Endothelial cell of umbilical vein (primary cell): ENCODE data around the gene NR2C2. TPM values are rescaled to one million over a fixed set of nuclear protein-coding genes. Genes with fewer than 3 reads are reported as not detected.

ENCODE experiments used
- BruUV-seq: library from RNA; stranded (reverse); fragments of 400-500 nt; replicated peaks from 2 replicates; lab custom pipeline; 2021; lab: Mats Ljungman, UMichigan
- CTCF ChIA-PET: fragments of 300-600, 350-600 bp; sonication (Branson Sonifier 250); formaldehyde crosslinking; loops from one replicate; lab custom pipeline; 2021; ENCODE audit warnings: antibody characterized with exemption, inconsistent platforms; lab: Charles Lee
- POLR2A ChIA-PET: fragments of 300-600, 350-600 bp; sonication (Branson Sonifier 250); formaldehyde crosslinking; loops from one replicate; lab custom pipeline; 2021; ENCODE audit warnings: antibody characterized with exemption, inconsistent platforms; lab: Charles Lee
- DNase-seq: peaks from one replicate; pipeline ENCODE4 v3.0.0-alpha.2; 2011; ENCODE audit warnings: low read depth, low spot score
- FAIRE-seq: peaks from 2 replicates; lab custom pipeline; 2011; peaks lifted over from hg19 to GRCh38; lab: Jason Lieb, UNC
- H2AFZ ChIP-seq: 2 replicates; pipeline ENCODE4 v1.6.0; 2012; ENCODE audit warnings: low read depth, low read length, control low read depth, inconsistent platforms
- H3K27ac ChIP-seq: 2 replicates; pipeline ENCODE4 v1.5.1; 2011; ENCODE audit warnings: low read depth, mild to moderate bottlenecking, control low read depth, low read length, moderate library complexity; ENCODE audit not compliant: insufficient read depth
- H3K27me3 ChIP-seq, 2 experiments: 2 replicates each; pipeline versions ENCODE4 v1.6.0 to v1.6.1; 2011; ENCODE audit warnings: low read length in 2 of 2, mixed read lengths in 1 of 2; ENCODE audit not compliant: control insufficient read depth in 2 of 2, insufficient read depth in 2 of 2
- H3K36me3 ChIP-seq, 2 experiments: 2 replicates in 1 of 2; 3 replicates in 1 of 2; pipeline ENCODE4 v1.5.1; 2011; ENCODE audit warnings: low read length in 2 of 2, mild to moderate bottlenecking in 1 of 2, moderate library complexity in 1 of 2; ENCODE audit not compliant: control insufficient read depth in 2 of 2, insufficient read depth in 2 of 2; ENCODE audit errors: extremely low read depth in 1 of 2
- H3K4me1 ChIP-seq: 3 replicates; pipeline ENCODE4 v1.5.1; 2011; ENCODE audit warnings: mild to moderate bottlenecking, low read length; ENCODE audit not compliant: control insufficient read depth, insufficient read depth; ENCODE audit errors: extremely low read depth
- H3K4me2 ChIP-seq: 2 replicates; pipeline ENCODE4 v1.6.1; 2011; ENCODE audit warnings: low read length, control low read depth, mixed read lengths; ENCODE audit not compliant: insufficient read depth
- H3K4me3 ChIP-seq, 3 experiments: fragments of 200-600 bp in 1 of 3; sonication (generic), shearing (Covaris generic) in 1 of 3; replicated peaks in 1 of 3; 2 replicates each; pipeline ENCODE4 v1.5.1; 2011 to 2016; ENCODE audit warnings: control low read depth in 3 of 3, low read length in 3 of 3, mild to moderate bottlenecking in 2 of 3, inconsistent platforms in 1 of 3, low read depth in 1 of 3, moderate library complexity in 1 of 3; ENCODE audit not compliant: insufficient read depth in 1 of 3
- H3K79me2 ChIP-seq: 2 replicates; pipeline ENCODE4 v1.6.0; 2012; ENCODE audit warnings: low read length, inconsistent platforms; ENCODE audit not compliant: control insufficient read depth, insufficient read depth
- H3K9ac ChIP-seq: replicated peaks from 2 replicates; pipeline ENCODE3; 2011; ENCODE audit warnings: low read length, control low read depth; ENCODE audit not compliant: insufficient read depth; ENCODE audit errors: extremely low read depth
- H3K9me1 ChIP-seq: replicated peaks from 3 replicates; pipeline ENCODE4 v1.6.0; 2011; ENCODE audit warnings: mild to moderate bottlenecking, low read length; ENCODE audit not compliant: control insufficient read depth, insufficient read depth; ENCODE audit errors: extremely low read depth
- H3K9me3 ChIP-seq: replicated peaks from 2 replicates; pipeline ENCODE4 v1.5.1; 2012; ENCODE audit warnings: low read length, inconsistent platforms; ENCODE audit not compliant: control insufficient read depth, insufficient read depth
- H4K20me1 ChIP-seq: replicated peaks from 2 replicates; pipeline ENCODE3; 2011; ENCODE audit warnings: mild to moderate bottlenecking, low read length; ENCODE audit not compliant: control insufficient read depth, insufficient read depth; ENCODE audit errors: extremely low read depth
- EZH2 ChIP-seq: IDR thresholded peaks from 2 replicates; pipeline ENCODE4 v1.6.1; 2012; ENCODE audit warnings: borderline replicate concordance, low read depth, mild to moderate bottlenecking, moderate library complexity, low read length, inconsistent platforms; ENCODE audit not compliant: severe bottlenecking
- FOS ChIP-seq: IDR thresholded peaks from 2 replicates; pipeline ENCODE4 v1.6.1; 2011; ENCODE audit warnings: mild to moderate bottlenecking, low read length, moderate library complexity, borderline replicate concordance; ENCODE audit not compliant: insufficient read depth
- GATA2 ChIP-seq: IDR thresholded peaks from 2 replicates; pipeline ENCODE4 v1.7.0; 2011; ENCODE audit warnings: low read depth, mild to moderate bottlenecking, moderate library complexity, mixed read lengths, low read length; ENCODE audit not compliant: insufficient read length, insufficient read depth
- JUN ChIP-seq: IDR thresholded peaks from 2 replicates; pipeline ENCODE4 v1.6.1; 2011; ENCODE audit warnings: borderline replicate concordance, low read depth; ENCODE audit not compliant: insufficient read length, insufficient read depth
- MYC ChIP-seq: IDR thresholded peaks from one replicate; pipeline ENCODE4 v1.6.1; 2011; ENCODE audit warnings: mild to moderate bottlenecking, low read depth, low read length
- POLR2A ChIP-seq: IDR thresholded peaks from 2 replicates; pipeline ENCODE4 v1.6.1; 2012; ENCODE audit warnings: low read depth, mild to moderate bottlenecking, control low read depth, low read length
- POLR2AphosphoS5 ChIP-seq: IDR thresholded peaks from 2 replicates; pipeline ENCODE4 v1.6.1; 2012; ENCODE audit warnings: low read depth, mild to moderate bottlenecking, control low read depth, low read length, moderate library complexity; ENCODE audit not compliant: insufficient read depth
- dilution Hi-C: fragments of 300-500 bp; cut with MboI; formaldehyde crosslinking; loops from one replicate; pipeline ENCODE4 v1.15.0; 2019; ENCODE audit warnings: low sequenced_read_pairs; ENCODE audit not compliant: extremely low pct_ligation_motif_present
- intact Hi-C: fragments of 100-400 bp; cut with micrococcal nuclease; formaldehyde crosslinking; loops from one replicate; pipeline ENCODE4 v1.10.0; 2022
- polyA plus RNA-seq, 4 experiments: library from polyadenylated mRNA; depleted of rRNA in 3 of 4; stranded (reverse) in 3 of 4; unstranded in 1 of 4; fragments of >200 nt; gene quantifications; 2 replicates each; pipeline versions ENCODE4 v1.2.1 to v1.2.3, GENCODE V29; 2011 to 2012; ENCODE audit warnings: missing spikeins in 1 of 4
- total RNA-seq: library from RNA; stranded (reverse); gene quantifications from 2 replicates; pipeline ENCODE4 v1.2.3, GENCODE V29; 2021
- TF ChIP-seq, protein P1 (sequence below), 2 donors: IDR thresholded peaks; 1 replicate in 1 of 2; 2 replicates in 1 of 2; pipeline ENCODE4 v1.5.1; 2011; ENCODE audit warnings: low read length in 2 of 2, mild to moderate bottlenecking in 2 of 2, moderate library complexity in 2 of 2, control low read depth in 1 of 2, inconsistent platforms in 1 of 2, low read depth in 1 of 2; ENCODE audit not compliant: insufficient read depth in 1 of 2; ENCODE audit errors: extremely low read depth in 1 of 2

NR2C2 gene
- total and polyA plus RNA-seq, 2 donors (not counting 3 experiments of a cell fraction or from before 2014, with no cell fraction given) = 20.3 to 59.8 TPM

GRCh38 chr3:14990780-14991148, 43.4 kb downstream of the NR2C2 start:
- H3K27me3 ChIP-seq = no peaks in the 10 kb centered on the region
- dilution Hi-C loops = no loop called here
- no peaks in the 10 kb centered on the region for H3K9me1 ChIP-seq
- peaks cover 11% of the 10 kb centered on the region for H4K20me1 ChIP-seq
- peaks cover 9% of the 10 kb centered on the region for H3K4me1 ChIP-seq
- no peak for FAIRE-seq
- TF ChIP-seq JUN = no peak
- no peak for TF ChIP-seq GATA2
- TF ChIP-seq EZH2 = no peak
- TF ChIP-seq FOS = no peak
- TF ChIP-seq, protein P1, sequence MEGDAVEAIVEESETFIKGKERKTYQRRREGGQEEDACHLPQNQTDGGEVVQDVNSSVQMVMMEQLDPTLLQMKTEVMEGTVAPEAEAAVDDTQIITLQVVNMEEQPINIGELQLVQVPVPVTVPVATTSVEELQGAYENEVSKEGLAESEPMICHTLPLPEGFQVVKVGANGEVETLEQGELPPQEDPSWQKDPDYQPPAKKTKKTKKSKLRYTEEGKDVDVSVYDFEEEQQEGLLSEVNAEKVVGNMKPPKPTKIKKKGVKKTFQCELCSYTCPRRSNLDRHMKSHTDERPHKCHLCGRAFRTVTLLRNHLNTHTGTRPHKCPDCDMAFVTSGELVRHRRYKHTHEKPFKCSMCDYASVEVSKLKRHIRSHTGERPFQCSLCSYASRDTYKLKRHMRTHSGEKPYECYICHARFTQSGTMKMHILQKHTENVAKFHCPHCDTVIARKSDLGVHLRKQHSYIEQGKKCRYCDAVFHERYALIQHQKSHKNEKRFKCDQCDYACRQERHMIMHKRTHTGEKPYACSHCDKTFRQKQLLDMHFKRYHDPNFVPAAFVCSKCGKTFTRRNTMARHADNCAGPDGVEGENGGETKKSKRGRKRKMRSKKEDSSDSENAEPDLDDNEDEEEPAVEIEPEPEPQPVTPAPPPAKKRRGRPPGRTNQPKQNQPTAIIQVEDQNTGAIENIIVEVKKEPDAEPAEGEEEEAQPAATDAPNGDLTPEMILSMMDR (IDR thresholded peaks at IDR 0.05; ENCODE audit: extremely low read depth in 1 of 2, insufficient read depth in 1 of 2, low read depth in 1 of 2, low read length in 2 of 2) = no peak
- no peak for TF ChIP-seq POLR2A
- no peak for TF ChIP-seq MYC
- no peak for TF ChIP-seq POLR2AphosphoS5
- BruUV-seq = no TSS peak
- no peak overlapping the region for H3K4me2 ChIP-seq
- no peak overlapping the region for H3K4me3 ChIP-seq
- H3K9me3 ChIP-seq = no peaks in the 10 kb centered on the region
- DNase-seq = peak; percentile 57
- intact Hi-C loops = loop anchor here (2.0 kb wide), 1 partner anchor 42 kb away; no protein-coding TSS in a partner anchor
- H3K27ac ChIP-seq = no peak overlapping the region
- H3K36me3 ChIP-seq = no peaks in the 10 kb centered on the region
- H3K9ac ChIP-seq = no peak overlapping the region
- H2AFZ ChIP-seq = no peak overlapping the region
- H3K79me2 ChIP-seq = peaks cover 52% of the 10 kb centered on the region
- CTCF ChIA-PET = interaction anchor here (1.2 kb wide), 1 partner anchor 317 kb away, joined by 3 read pairs; no protein-coding TSS in a partner anchor
- POLR2A ChIA-PET = no interaction called here
